HepG2 (cell line): Measurements from ENCODE around the gene CEP89. TPM values are rescaled to one million over a fixed set of nuclear protein-coding genes. Genes with fewer than 3 reads are reported as not detected.

Experiments
- CENPBD1 ChIP-seq: sonication (generic); formaldehyde crosslinking; IDR thresholded peaks from 2 replicates; pipeline ENCODE4 v1.8.0; 2022; ENCODE audit warnings: missing genetic modification reagents, low read depth, mild to moderate bottlenecking, borderline replicate concordance
- E2F1 ChIP-seq: sonication (generic); formaldehyde crosslinking; IDR thresholded peaks from 2 replicates; pipeline ENCODE4 v1.5.0; 2020; ENCODE audit warnings: missing genetic modification reagents
- MXD3 ChIP-seq: IDR thresholded peaks from 2 replicates; pipeline ENCODE4 v1.6.1; 2016; ENCODE audit warnings: mild to moderate bottlenecking, missing biosample characterization, missing genetic modification reagents
- MXD4 ChIP-seq: IDR thresholded peaks from 2 replicates; pipeline ENCODE4 v1.6.1; 2016; ENCODE audit warnings: mild to moderate bottlenecking, missing biosample characterization, missing genetic modification reagents
- TCF7L2 ChIP-seq: IDR thresholded peaks from 2 replicates; pipeline ENCODE4 v1.6.1; 2011; ENCODE audit warnings: mild to moderate bottlenecking, low read depth, low read length, moderate library complexity
- USF2 ChIP-seq, 2 experiments: sonication (generic) in 1 of 2; formaldehyde crosslinking in 1 of 2; IDR thresholded peaks; 2 replicates each; pipeline versions ENCODE4 v1.5.1 to v1.6.1; 2011 to 2020; ENCODE audit warnings: borderline replicate concordance in 1 of 2, low read depth in 1 of 2, low read length in 1 of 2, mild to moderate bottlenecking in 1 of 2, missing genetic modification reagents in 1 of 2, moderate library complexity in 1 of 2
- ZBTB46 ChIP-seq: sonication (generic); formaldehyde crosslinking; IDR thresholded peaks from 2 replicates; pipeline ENCODE4 v1.4.0; 2020; ENCODE audit warnings: mild to moderate bottlenecking, missing genetic modification reagents, borderline replicate concordance
- ZNF142 ChIP-seq: sonication (generic); formaldehyde crosslinking; IDR thresholded peaks from 2 replicates; pipeline ENCODE4 v1.4.0; 2020; ENCODE audit warnings: missing genetic modification reagents
- ZNF143 ChIP-seq: sonication (generic); formaldehyde crosslinking; IDR thresholded peaks from 2 replicates; pipeline ENCODE4 v1.4.0; 2020; ENCODE audit warnings: missing genetic modification reagents
- ZNF383 ChIP-seq: sonication (generic); formaldehyde crosslinking; IDR thresholded peaks from 2 replicates; pipeline ENCODE4 v1.4.0; 2020; ENCODE audit warnings: missing genetic modification reagents, mild to moderate bottlenecking, borderline replicate concordance
- ZNF614 ChIP-seq: IDR thresholded peaks from 2 replicates; pipeline ENCODE4 v1.6.1; 2018; ENCODE audit warnings: missing biosample characterization, missing genetic modification reagents, inconsistent platforms, borderline replicate concordance
- ZNF777 ChIP-seq: sonication (generic); formaldehyde crosslinking; IDR thresholded peaks from 2 replicates; pipeline ENCODE4 v1.4.0; 2020; ENCODE audit warnings: missing genetic modification reagents
- polyA plus RNA-seq, 8 experiments: library from polyadenylated mRNA; depleted of rRNA in 3 of 8; stranded (reverse) in 7 of 8; unstranded in 1 of 8; fragments of >200 nt; fragmentation: Illumina TruSeq in 4 of 8; extraction: Trizol in 4 of 8; gene quantifications; 2 replicates each; pipeline versions ENCODE4 v1.2.1 to v1.2.3, GENCODE V29; 2011 to 2016; ENCODE audit warnings: low read depth in 4 of 8, missing spikeins in 1 of 8, mixed read lengths in 1 of 8; ENCODE audit not compliant: insufficient read depth in 1 of 8
- total RNA-seq, 5 experiments: library from RNA; depleted of rRNA; stranded (reverse); fragments of >200 nt; fragmentation: Illumina TruSeq; extraction: Trizol; gene quantifications; 2 replicates each; pipeline ENCODE4 v1.2.3, GENCODE V29; 2016; ENCODE audit warnings: low read depth in 1 of 5

CEP89 gene
- total and polyA plus RNA-seq, 2 of the 13 experiments (the other 11 are each of a cell fraction or from before 2014, with no cell fraction given), result 7.2 to 10.9 TPM

GRCh38 chr19:32971715-32972540, at the start of gene CEP89, which contains the start of gene FAAP24 (continued):
- TF ChIP-seq ZNF142 (CRISPR knock-in tag), result no peak
- no peak for TF ChIP-seq CENPBD1 (CRISPR knock-in tag)
- TF ChIP-seq TCF7L2, result no peak
- TF ChIP-seq MXD3 (CRISPR knock-in tag), result 0 out of 2 replicates have a peak, but pooled peaks have one; percentile 59
- peak; percentile 33; the same call in 1 of the 2 replicates for TF ChIP-seq ZNF383 (CRISPR knock-in tag)
- TF ChIP-seq MXD4, result peak; percentile 88
- peak; percentile 89 for TF ChIP-seq E2F1 (CRISPR knock-in tag)
- no peak for TF ChIP-seq ZNF143 (CRISPR knock-in tag)
- no peak for TF ChIP-seq ZBTB46 (CRISPR knock-in tag)
- 0 out of 2 replicates have a peak, but pooled peaks have one; percentile 33 for TF ChIP-seq ZNF614 (CRISPR knock-in tag)
- TF ChIP-seq ZNF777 (CRISPR knock-in tag), result no peak
- no peak for TF ChIP-seq USF2 (IDR thresholded peaks at IDR 0.05; ENCODE audit: low read depth, low read length)
- 0 out of 2 replicates have a peak, but pooled peaks have one; percentile 46 for TF ChIP-seq USF2 (CRISPR knock-in tag; IDR thresholded peaks at IDR 0.05; ENCODE audit: borderline replicate concordance)
